Thyroid gland (tissue), 4 donors: ENCODE data around the gene UGT1A10. TPM values are rescaled to one million over a fixed set of nuclear protein-coding genes. Genes with fewer than 3 reads are reported as not detected.

Experiments
- DNase-seq, 2 donors: peaks; one replicate each; pipeline ENCODE4 v3.0.0-alpha.2; 2019
- H3K27ac ChIP-seq, 3 donors: fragments of 200-600 bp; sonication (generic); 1 replicate in 2 of 3; 2 replicates in 1 of 3; pipeline ENCODE4 v1.5.1; 2016 to 2019; ENCODE audit warnings: mild to moderate bottlenecking in 1 of 3, moderate library complexity in 1 of 3
- H3K27me3 ChIP-seq: fragments of 200-600 bp; sonication (generic); one replicate; pipeline ENCODE4 v1.5.1; 2019
- H3K36me3 ChIP-seq, 2 donors: fragments of 200-600 bp; sonication (generic); one replicate each; pipeline ENCODE4 v1.5.1; 2016 to 2019
- H3K4me1 ChIP-seq, 2 donors: fragments of 200-600 bp; sonication (generic); one replicate each; pipeline ENCODE4 v1.5.1; 2017 to 2019
- H3K4me3 ChIP-seq, 3 donors: fragments of 200-600 bp; sonication (generic); replicated peaks in 1 of 3; 1 replicate in 2 of 3; 2 replicates in 1 of 3; pipeline ENCODE4 v1.5.1; 2016; ENCODE audit warnings: mild to moderate bottlenecking in 1 of 3
- H3K9me3 ChIP-seq: fragments of 200-600 bp; sonication (generic); one replicate; pipeline ENCODE4 v1.5.1; 2017
- POLR2A ChIP-seq, 2 donors: fragments of 450-650 bp; IDR thresholded peaks; one replicate each; pipeline ENCODE4 v1.6.1; 2017; ENCODE audit warnings: antibody characterized with exemption in 2 of 2, mild to moderate bottlenecking in 2 of 2, moderate library complexity in 1 of 2
- WGBS, 2 donors: methylation state at CpG; one replicate each; pipeline ENCODE4 v1.1.5; 2017; 5-methylcytosine and 5-hydroxymethylcytosine counted together
- intact Hi-C: fragments of 100-400 bp; cut with DNase I; formaldehyde crosslinking; loops from one replicate; pipeline ENCODE4 v1.15.1; 2023
- total RNA-seq, 4 donors: library from RNA; depleted of rRNA; stranded (reverse); fragments of >200 nt; gene quantifications; one replicate each; pipeline ENCODE4 v1.2.3, GENCODE V29; 2016
- TF ChIP-seq, protein P1 (sequence below), 6 experiments: fragments of 200-600 bp in 3 of 6; fragments of 450-650 bp in 3 of 6; sonication (generic) in 3 of 6; IDR thresholded peaks; one replicate each; pipeline ENCODE4 v1.5.1; 2016 to 2019; ENCODE audit warnings: antibody characterized with exemption in 6 of 6, mild to moderate bottlenecking in 2 of 6, inconsistent platforms in 1 of 6, moderate library complexity in 1 of 6

UGT1A10 gene
- total RNA-seq, 4 donors from 2014 or later = 0.27 TPM; not detected in 3

DNA sequence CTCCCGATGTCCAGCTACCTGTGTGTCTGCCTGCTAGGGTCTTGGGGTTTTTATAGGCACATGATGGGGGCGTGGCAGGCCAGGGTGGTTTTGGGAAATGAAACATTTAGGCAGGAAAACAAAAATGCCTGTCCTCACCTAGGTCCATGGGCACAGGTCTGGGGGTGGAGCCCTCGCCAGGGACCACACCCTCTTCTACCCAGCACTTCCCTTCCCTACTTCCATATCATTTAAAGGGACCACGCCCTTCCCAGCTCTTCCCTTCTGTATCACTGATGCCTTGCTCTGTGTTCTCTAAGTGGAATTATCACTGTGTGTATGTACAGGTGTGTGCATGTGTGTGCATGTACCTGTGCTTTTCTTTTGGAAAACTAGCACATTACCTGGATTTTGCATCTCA is 130.2 kb downstream of the UGT1A10 start:
- Histone ChIP-seq H3K4me1 (no peaks in the 10 kb centered on the region), H3K4me3 (no peak overlapping the region), H3K27ac (no peak overlapping the region), H3K27me3 (no peaks in the 10 kb centered on the region), H3K9me3 (no peaks in the 10 kb centered on the region), H3K36me3 (no peaks in the 10 kb centered on the region)
- TF ChIP-seq, protein P1, sequence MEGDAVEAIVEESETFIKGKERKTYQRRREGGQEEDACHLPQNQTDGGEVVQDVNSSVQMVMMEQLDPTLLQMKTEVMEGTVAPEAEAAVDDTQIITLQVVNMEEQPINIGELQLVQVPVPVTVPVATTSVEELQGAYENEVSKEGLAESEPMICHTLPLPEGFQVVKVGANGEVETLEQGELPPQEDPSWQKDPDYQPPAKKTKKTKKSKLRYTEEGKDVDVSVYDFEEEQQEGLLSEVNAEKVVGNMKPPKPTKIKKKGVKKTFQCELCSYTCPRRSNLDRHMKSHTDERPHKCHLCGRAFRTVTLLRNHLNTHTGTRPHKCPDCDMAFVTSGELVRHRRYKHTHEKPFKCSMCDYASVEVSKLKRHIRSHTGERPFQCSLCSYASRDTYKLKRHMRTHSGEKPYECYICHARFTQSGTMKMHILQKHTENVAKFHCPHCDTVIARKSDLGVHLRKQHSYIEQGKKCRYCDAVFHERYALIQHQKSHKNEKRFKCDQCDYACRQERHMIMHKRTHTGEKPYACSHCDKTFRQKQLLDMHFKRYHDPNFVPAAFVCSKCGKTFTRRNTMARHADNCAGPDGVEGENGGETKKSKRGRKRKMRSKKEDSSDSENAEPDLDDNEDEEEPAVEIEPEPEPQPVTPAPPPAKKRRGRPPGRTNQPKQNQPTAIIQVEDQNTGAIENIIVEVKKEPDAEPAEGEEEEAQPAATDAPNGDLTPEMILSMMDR (IDR thresholded peaks at IDR 0.05) = no peak
- no peak for TF ChIP-seq POLR2A (IDR thresholded peaks at IDR 0.05)
- intact Hi-C loops = no loop called here
- WGBS, 2 donors = 84 to 89% methylated on average over 4 of the region's 4 CpGs
- no peak for DNase-seq

DNA sequence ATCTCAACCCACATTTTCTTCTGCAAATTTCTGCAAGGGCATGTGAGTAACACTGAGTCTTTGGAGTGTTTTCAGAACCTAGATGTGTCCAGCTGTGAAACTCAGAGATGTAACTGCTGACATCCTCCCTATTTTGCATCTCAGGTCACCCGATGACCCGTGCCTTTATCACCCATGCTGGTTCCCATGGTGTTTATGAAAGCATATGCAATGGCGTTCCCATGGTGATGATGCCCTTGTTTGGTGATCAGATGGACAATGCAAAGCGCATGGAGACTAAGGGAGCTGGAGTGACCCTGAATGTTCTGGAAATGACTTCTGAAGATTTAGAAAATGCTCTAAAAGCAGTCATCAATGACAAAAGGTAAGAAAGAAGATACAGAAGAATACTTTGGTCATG is 131.8 kb downstream of the UGT1A10 start:
- intact Hi-C loops = no loop called here
- H3K4me1 ChIP-seq = no peaks in the 10 kb centered on the region

DNA sequence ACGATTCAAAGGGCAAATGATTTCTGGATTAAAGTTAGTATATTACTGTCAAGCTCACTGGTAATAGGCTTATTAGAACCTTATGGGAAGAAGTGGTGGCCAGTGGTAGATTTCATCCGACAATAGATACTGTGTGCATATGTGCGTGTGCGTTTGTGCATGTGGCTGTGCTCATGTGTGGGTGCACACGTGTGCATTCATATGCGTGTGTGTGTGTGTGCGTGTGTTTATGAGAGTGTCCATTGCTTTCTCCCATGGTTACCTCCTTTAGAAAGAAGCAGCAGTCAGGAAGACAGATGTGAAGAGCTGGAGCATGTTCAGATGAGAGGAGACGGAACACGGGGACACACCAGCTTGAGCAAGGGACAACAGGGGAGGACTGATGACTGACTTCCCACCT is 133.0 kb downstream of the UGT1A10 start:
- no peaks in the 10 kb centered on the region for H3K9me3 ChIP-seq
- no peak overlapping the region for H3K4me3 ChIP-seq
- H3K36me3 ChIP-seq = no peaks in the 10 kb centered on the region
- H3K4me1 ChIP-seq = no peaks in the 10 kb centered on the region
- WGBS, 2 donors = 91 to 94% methylated on average over 9 of the region's 9 CpGs
- DNase-seq = no peak
- no peak overlapping the region for H3K27ac ChIP-seq
- no peaks in the 10 kb centered on the region for H3K27me3 ChIP-seq
- no peak for TF ChIP-seq POLR2A (IDR thresholded peaks at IDR 0.05)
- TF ChIP-seq, protein P1 (IDR thresholded peaks at IDR 0.05) = no peak
- intact Hi-C loops = no loop called here

More for the DNA sequence above, 131.8 kb downstream of the UGT1A10 start:
- DNase-seq = no peak
- no peaks in the 10 kb centered on the region for H3K9me3 ChIP-seq
- WGBS, 2 donors = 81 to 85% methylated on average over 4 of the region's 4 CpGs
- no peaks in the 10 kb centered on the region for H3K36me3 ChIP-seq
- no peak overlapping the region for H3K27ac ChIP-seq
- no peaks in the 10 kb centered on the region for H3K27me3 ChIP-seq
- no peak overlapping the region for H3K4me3 ChIP-seq
- TF ChIP-seq, protein P1 (IDR thresholded peaks at IDR 0.05) = no peak
- TF ChIP-seq POLR2A (IDR thresholded peaks at IDR 0.05) = no peak

DNA sequence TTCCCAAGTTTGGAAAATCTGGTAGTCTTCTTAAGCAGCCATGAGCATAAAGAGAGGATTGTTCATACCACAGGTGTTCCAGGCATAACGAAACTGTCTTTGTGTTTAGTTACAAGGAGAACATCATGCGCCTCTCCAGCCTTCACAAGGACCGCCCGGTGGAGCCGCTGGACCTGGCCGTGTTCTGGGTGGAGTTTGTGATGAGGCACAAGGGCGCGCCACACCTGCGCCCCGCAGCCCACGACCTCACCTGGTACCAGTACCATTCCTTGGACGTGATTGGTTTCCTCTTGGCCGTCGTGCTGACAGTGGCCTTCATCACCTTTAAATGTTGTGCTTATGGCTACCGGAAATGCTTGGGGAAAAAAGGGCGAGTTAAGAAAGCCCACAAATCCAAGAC is 135.9 kb downstream of the UGT1A10 start:
- Histone ChIP-seq H3K27me3 (no peaks in the 10 kb centered on the region), H3K27ac (no peak overlapping the region), H3K4me3 (no peak overlapping the region), H3K36me3 (no peaks in the 10 kb centered on the region), H3K9me3 (no peaks in the 10 kb centered on the region), H3K4me1 (no peaks in the 10 kb centered on the region)
- 92 to 94% methylated on average over 16 of the region's 16 CpGs for WGBS, 2 donors
- DNase-seq = no peak
- intact Hi-C loops = no loop called here
- TF ChIP-seq, protein P1 (IDR thresholded peaks at IDR 0.05) = no peak
- TF ChIP-seq POLR2A (IDR thresholded peaks at IDR 0.05) = no peak

- intact Hi-C loops = no loop called here
- no peaks in the 10 kb centered on the region for H3K4me1 ChIP-seq
- WGBS, 2 donors = 74 to 75% methylated on average over 5 of the region's 5 CpGs
- no peak overlapping the region for H3K27ac ChIP-seq
- H3K27me3 ChIP-seq = no peaks in the 10 kb centered on the region
- TF ChIP-seq, protein P1 (IDR thresholded peaks at IDR 0.05) = no peak
- TF ChIP-seq POLR2A (IDR thresholded peaks at IDR 0.05) = no peak
- no peak overlapping the region for H3K4me3 ChIP-seq
- DNase-seq = no peak
- no peaks in the 10 kb centered on the region for H3K36me3 ChIP-seq
- no peaks in the 10 kb centered on the region for H3K9me3 ChIP-seq
Measured at GRCh38 chr2:233772583-233772982, 136.3 kb downstream of the UGT1A10 start.
